NT2/D1 (cell line): ENCODE results near the gene TPSB2.

Experiments used
- SUZ12 ChIP-seq: IDR thresholded peaks from 2 replicates; pipeline ENCODE4 v1.6.1; 2011; ENCODE audit not compliant: insufficient read length, insufficient read depth; ENCODE audit errors: extremely low read depth
- YY1 ChIP-seq: IDR thresholded peaks from 2 replicates; pipeline ENCODE4 v1.6.1; 2011; ENCODE audit not compliant: insufficient read length, insufficient read depth

GRCh38 chr16:1195393-1195666 lies 34.7 kb downstream of the TPSB2 start:
- TF ChIP-seq YY1 (no peak), SUZ12 (no peak)
